Measurements from ENCODE around the gene FUT9. TPM values are rescaled to one million over a fixed set of nuclear protein-coding genes. Genes with fewer than 3 reads are reported as not detected.

The FUT9 gene
- total and polyA plus RNA-seq, 2 of the 8 experiments (the other 6 are each of a cell fraction or from before 2014, with no cell fraction given) = 0.85 to 4.9 TPM

- peaks cover 0 to 4% (median 0%) of the 10 kb centered on the region in 4 experiments; a peak in 4 of 7 replicates for H3K4me1 ChIP-seq (replicated peaks in 1 of 4; ENCODE audit: control insufficient read depth in 3 of 4, insufficient read depth in 4 of 4, low read length in 3 of 4)
- no peaks in the 10 kb centered on the region for H4K20me1 ChIP-seq (replicated peaks in 1 of 2; ENCODE audit: control insufficient read depth in 1 of 2, insufficient read depth in 2 of 2, low read length in 2 of 2)
- POLR2A ChIA-PET (ENCODE audit: partially characterized antibody) = interaction anchor here (1.6 kb wide), 1 partner anchor 11 kb away, joined by 3 read pairs; no protein-coding TSS in a partner anchor
- H3K4me2 ChIP-seq (ENCODE audit: insufficient read depth in 1 of 2, low read depth in 2 of 2, low read length in 2 of 2) = 0 out of 4 replicates have a peak overlapping the region, but pooled peaks of 1 of the 2 experiments have one; percentile 2
- H3K14ac ChIP-seq (ENCODE audit: insufficient read length) = no peak overlapping the region
- H3K27me3 ChIP-seq (replicated peaks in 1 of 4; ENCODE audit: control insufficient read depth in 3 of 4, extremely low read depth in 1 of 4, insufficient read depth in 3 of 4, low read length in 3 of 4) = peaks cover 0 to 6% (median 0%) of the 10 kb centered on the region in 4 experiments; a peak in 3 of 7 replicates
- no peak overlapping the region for H3K9ac ChIP-seq (replicated peaks in 1 of 4; ENCODE audit: extremely low read depth in 1 of 4, low read depth in 3 of 4, low read length in 3 of 4)
- H4K91ac ChIP-seq (replicated peaks; ENCODE audit: insufficient read length, low read length) = no peak overlapping the region
- no peak for TF ChIP-seq BACH1 (IDR thresholded peaks at IDR 0.05; ENCODE audit: low read length)
- CTCF ChIA-PET (ENCODE audit: partially characterized antibody) = interaction anchor here (1.6 kb wide), 1 partner anchor 9 kb away, joined by 8 read pairs; no protein-coding TSS in a partner anchor
- FAIRE-seq (peak; percentile 74), DNase-seq (ENCODE audit: low read depth in 1 of 2, low spot score in 2 of 2) (no peak)
- H2BK5ac ChIP-seq (ENCODE audit: low read depth, low read length) = no peak overlapping the region
- no peaks in the 10 kb centered on the region for H3K79me2 ChIP-seq (ENCODE audit: control insufficient read depth in 1 of 2, insufficient read depth in 2 of 2, low read length in 2 of 2)
- no peak overlapping the region for H3K4me3 ChIP-seq (ENCODE audit: extremely low read depth in 1 of 4, insufficient read depth in 2 of 4, low read depth in 3 of 4, low read length in 4 of 4)
- H3K18ac ChIP-seq (ENCODE audit: extremely low read depth, low read length) = no peak overlapping the region
- no peak overlapping the region for H2BK20ac ChIP-seq (ENCODE audit: low read length)
- no peak overlapping the region for H3K56ac ChIP-seq (replicated peaks; ENCODE audit: insufficient read length, low read depth, low read length)
- WGBS, 2 experiments (ENCODE audit: extremely low coverage in 1 of 2, insufficient coverage in 1 of 2, insufficient read length in 1 of 2, insufficient replicate concordance in 2 of 2, low coverage in 1 of 2, low lambda C conversion rate in 2 of 2, missing lambda C conversion rate in 1 of 2) = 54% methylated on average over 3 of the region's 3 CpGs; no CpG with 5 or more reads in 1 of the 2 experiments
- no peaks in the 10 kb centered on the region for H3K9me3 ChIP-seq (ENCODE audit: insufficient read depth in 2 of 2, low read depth in 1 of 2, low read length in 1 of 2)
- H3K27ac ChIP-seq (ENCODE audit: low read depth, low read length) = no peak overlapping the region
- H3K4ac ChIP-seq (replicated peaks; ENCODE audit: insufficient read length, low read depth, low read length) = no peak overlapping the region
- no peak overlapping the region for H2BK12ac ChIP-seq (ENCODE audit: low read depth, low read length)
- H2BK15ac ChIP-seq (ENCODE audit: low read length) = no peak overlapping the region
- H2AK5ac ChIP-seq (ENCODE audit: low read depth, low read length) = no peak overlapping the region
- peaks cover 15% of the 10 kb centered on the region for H3K23me2 ChIP-seq (ENCODE audit: low read depth, low read length)
- no peaks in the 10 kb centered on the region for H3K36me3 ChIP-seq (ENCODE audit: control insufficient read depth in 2 of 4, insufficient read depth in 4 of 4, low read length in 3 of 4)
- no peak overlapping the region for H4K8ac ChIP-seq (ENCODE audit: extremely low read depth, insufficient read depth, low read length)
- no peaks in the 10 kb centered on the region for H3K79me1 ChIP-seq (ENCODE audit: low read depth, low read length)
- H3K23ac ChIP-seq (ENCODE audit: insufficient read length) = no peak overlapping the region
- no peak overlapping the region for H2BK120ac ChIP-seq (replicated peaks; ENCODE audit: low read depth, low read length)
- no peak overlapping the region for H4K5ac ChIP-seq (ENCODE audit: insufficient read length, low read depth, low read length)
- no peak overlapping the region for H2AFZ ChIP-seq (ENCODE audit: low read length)
Observed at GRCh38 chr6:96013531-96013930, 2.2 kb upstream of the FUT9 start.
